Measurements from ENCODE around the gene RNF217.

- no peak for TF ChIP-seq CTCF (IDR thresholded peaks at IDR 0.05 in 2 of 3, conservative IDR thresholded peaks at IDR 0.05 in 1 of 3; ENCODE audit: control insufficient read depth in 2 of 3, extremely low read depth in 1 of 3, insufficient read depth in 1 of 3, low read depth in 3 of 3, low read length in 3 of 3)
- no peak for TF ChIP-seq FOXM1 (IDR thresholded peaks at IDR 0.05; ENCODE audit: low read depth, low read length)
- no peak for TF ChIP-seq CHD2 (IDR thresholded peaks at IDR 0.05; ENCODE audit: borderline replicate concordance, low read depth, low read length)
- TF ChIP-seq ATF2 (IDR thresholded peaks at IDR 0.05; ENCODE audit: low read length) = no peak
- no peak for TF ChIP-seq JUND (IDR thresholded peaks at IDR 0.05; ENCODE audit: low read depth, low read length)
- no peak for TF ChIP-seq ZNF622 (IDR thresholded peaks at IDR 0.05)
- no peak for TF ChIP-seq SUPT20H (IDR thresholded peaks at IDR 0.05; ENCODE audit: borderline replicate concordance, control insufficient read depth, low read depth, low read length)
Measured at GRCh38 chr6:124963416-124963785, 1.2 kb downstream of the RNF217 start.
